GM12878 (cell line): Measurements from ENCODE around the gene ABCA4. TPM values are rescaled to one million over a fixed set of nuclear protein-coding genes. Genes with fewer than 3 reads are reported as not detected.

Source experiments
- ATAC-seq: fragments of 200-7000 bp; cut with Tn5 transposase; 3 replicates; pipeline ENCODE4 v1.9.1; 2020; ENCODE audit warnings: mild to moderate bottlenecking, moderate library complexity
- BruUV-seq: library from RNA; stranded (reverse); fragments of 400-500 nt; replicated peaks from 2 replicates; lab custom pipeline; 2021; lab: Mats Ljungman, UMichigan
- CTCF ChIA-PET: fragments of 300-600 bp; sonication (Branson Sonifier 250); formaldehyde crosslinking; extraction: SDS; loops from one replicate; lab custom pipeline; 2021; ENCODE audit warnings: inconsistent platforms; lab: Yijun Ruan, JAX
- POLR2A ChIA-PET: fragments of 350-600 bp; formaldehyde crosslinking; extraction: SDS; loops from one replicate; lab custom pipeline; 2021; ENCODE audit warnings: inconsistent platforms; lab: Charles Lee
- RAD21 ChIA-PET: fragments of 300-600 bp; sonication (Branson Sonifier 250); formaldehyde crosslinking; loops from one replicate; lab custom pipeline; 2023; ENCODE audit warnings: antibody characterized with exemption; ENCODE audit not compliant: unreplicated experiment; lab: Charles Lee
- SMC1A ChIA-PET: fragments of 300-600 bp; sonication (Branson Sonifier 250); formaldehyde crosslinking; loops from one replicate; lab custom pipeline; 2023; ENCODE audit not compliant: unreplicated experiment, uncharacterized antibody; lab: Charles Lee
- DNase-seq: peaks from one replicate; pipeline ENCODE4 v3.0.0-alpha.2; 2011; ENCODE audit warnings: low read depth, low spot score
- FAIRE-seq: peaks from 3 replicates; lab custom pipeline; 2011; peaks lifted over from hg19 to GRCh38; lab: Jason Lieb, UNC
- H2AFZ ChIP-seq: 2 replicates; pipeline ENCODE4 v1.6.0; 2011; ENCODE audit warnings: low read depth, low read length, control low read depth; ENCODE audit not compliant: control insufficient read depth
- H3K27ac ChIP-seq: 2 replicates; pipeline ENCODE4 v1.5.1; 2011; ENCODE audit warnings: control low read depth; ENCODE audit not compliant: control insufficient read depth, insufficient read depth
- H3K27me3 ChIP-seq, 2 experiments: replicated peaks in 1 of 2; 2 replicates each; pipeline versions ENCODE4 v1.6.0 to v1.6.1; 2011; ENCODE audit warnings: low read length in 1 of 2; ENCODE audit not compliant: control insufficient read depth in 2 of 2, insufficient read depth in 2 of 2
- H3K36me3 ChIP-seq, 2 experiments: 2 replicates each; pipeline ENCODE4 v1.5.1; 2011; ENCODE audit warnings: low read length in 1 of 2; ENCODE audit not compliant: control insufficient read depth in 2 of 2, insufficient read depth in 2 of 2
- H3K4me1 ChIP-seq: 2 replicates; pipeline ENCODE4 v1.6.1; 2011; ENCODE audit warnings: mild to moderate bottlenecking, low read length, moderate library complexity, mixed read lengths; ENCODE audit not compliant: control insufficient read depth, insufficient read depth
- H3K4me2 ChIP-seq: 2 replicates; pipeline ENCODE4 v1.6.0; 2011; ENCODE audit warnings: control low read depth; ENCODE audit not compliant: control insufficient read depth, insufficient read depth
- H3K4me3 ChIP-seq: fragments of 200-600 bp; sonication (generic); 2 replicates; pipeline ENCODE4 v1.5.1; 2016
- H3K79me2 ChIP-seq: 2 replicates; pipeline ENCODE4 v1.6.0; 2011; ENCODE audit warnings: low read length; ENCODE audit not compliant: control insufficient read depth, insufficient read depth
- H3K9ac ChIP-seq: 2 replicates; pipeline ENCODE4 v1.8.0; 2011; ENCODE audit warnings: low read length, control low read depth, mixed read lengths; ENCODE audit not compliant: control insufficient read depth, insufficient read depth
- H3K9me3 ChIP-seq: replicated peaks from 3 replicates; pipeline ENCODE4 v1.5.1; 2011; ENCODE audit warnings: mild to moderate bottlenecking, low read length; ENCODE audit not compliant: control insufficient read depth, insufficient read depth
- H4K20me1 ChIP-seq: 2 replicates; pipeline ENCODE4 v1.6.0; 2011; ENCODE audit not compliant: control insufficient read depth, insufficient read depth
- ATF2 ChIP-seq: IDR thresholded peaks from 2 replicates; pipeline ENCODE4 v1.6.1; 2012; ENCODE audit warnings: low read length, inconsistent platforms
- CHD1 ChIP-seq: IDR thresholded peaks from 2 replicates; pipeline ENCODE4 v1.6.1; 2012; ENCODE audit warnings: low read depth, low read length, improper control_type of control experiment
- E2F8 ChIP-seq: fragments of 450-650 bp; IDR thresholded peaks from 2 replicates; pipeline ENCODE4 v1.6.1; 2018; ENCODE audit warnings: mild to moderate bottlenecking, low read depth, moderate library complexity; ENCODE audit not compliant: partially characterized antibody
- EGR1 ChIP-seq, 2 experiments: IDR thresholded peaks; 1 replicate in 1 of 2; 2 replicates in 1 of 2; pipeline ENCODE4 v1.6.1; 2011 to 2012; ENCODE audit warnings: low read depth in 2 of 2, low read length in 2 of 2, borderline replicate concordance in 1 of 2, mild to moderate bottlenecking in 1 of 2, moderate library complexity in 1 of 2
- ELK1 ChIP-seq: IDR thresholded peaks from 2 replicates; pipeline ENCODE4 v1.6.1; 2012; ENCODE audit warnings: low read depth, low read length, improper control_type of control experiment
- ETV6 ChIP-seq, 2 experiments: fragments of 450-650 bp in 1 of 2; IDR thresholded peaks in 1 of 2; conservative IDR thresholded peaks in 1 of 2; 2 replicates each; pipeline ENCODE4 v1.6.1; 2014; ENCODE audit warnings: antibody characterized with exemption in 1 of 2, borderline replicate concordance in 1 of 2, low read depth in 1 of 2, mild to moderate bottlenecking in 1 of 2, moderate library complexity in 1 of 2
- FOS ChIP-seq: IDR thresholded peaks from 3 replicates; pipeline ENCODE4 v1.6.1; 2011; ENCODE audit warnings: borderline replicate concordance; ENCODE audit not compliant: insufficient read length; ENCODE audit errors: extremely low read depth
- IKZF2 ChIP-seq, 2 experiments: fragments of 450-650 bp; IDR thresholded peaks; 2 replicates each; pipeline ENCODE4 v1.6.1; 2017; ENCODE audit warnings: mild to moderate bottlenecking in 2 of 2, moderate library complexity in 2 of 2
- JUNB ChIP-seq: IDR thresholded peaks from 2 replicates; pipeline ENCODE4 v1.6.1; 2016; ENCODE audit warnings: antibody characterized with exemption, mild to moderate bottlenecking
- KAT2A ChIP-seq: conservative IDR thresholded peaks from 2 replicates; pipeline ENCODE4 v1.6.1; 2011; ENCODE audit warnings: low read depth, low read length; ENCODE audit not compliant: control insufficient read depth
- MTA3 ChIP-seq: IDR thresholded peaks from 2 replicates; pipeline ENCODE4 v1.6.1; 2012; ENCODE audit warnings: low read length, inconsistent platforms, borderline replicate concordance
- NBN ChIP-seq: fragments of 450-650 bp; IDR thresholded peaks from 2 replicates; pipeline ENCODE4 v1.6.1; 2016
- PKNOX1 ChIP-seq: fragments of 450-650 bp; IDR thresholded peaks from 2 replicates; pipeline ENCODE4 v1.6.1; 2016; ENCODE audit warnings: mild to moderate bottlenecking
- RCOR1 ChIP-seq: conservative IDR thresholded peaks from 2 replicates; pipeline ENCODE4 v1.6.1; 2012; ENCODE audit warnings: low read depth, low read length, improper control_type of control experiment
- SIX5 ChIP-seq: IDR thresholded peaks from 2 replicates; pipeline ENCODE4 v1.6.1; 2011; ENCODE audit warnings: mild to moderate bottlenecking, low read depth, low read length, moderate library complexity; ENCODE audit not compliant: severe bottlenecking
- SMC3 ChIP-seq: IDR thresholded peaks from 2 replicates; pipeline ENCODE4 v1.6.1; 2011; ENCODE audit warnings: low read length, improper control_type of control experiment, borderline replicate concordance
- SPI1 ChIP-seq: IDR thresholded peaks from 2 replicates; pipeline ENCODE4 v1.6.1; 2011; ENCODE audit warnings: low read depth, mild to moderate bottlenecking, low read length, moderate library complexity, borderline replicate concordance; ENCODE audit not compliant: insufficient read depth
- SREBF2 ChIP-seq: IDR thresholded peaks from 2 replicates; pipeline ENCODE4 v1.6.1; 2012; ENCODE audit warnings: mild to moderate bottlenecking, low read length
- ZNF384 ChIP-seq: IDR thresholded peaks from 2 replicates; pipeline ENCODE4 v1.6.1; 2012; ENCODE audit warnings: low read depth, mild to moderate bottlenecking, low read length, improper control_type of control experiment, borderline replicate concordance
- WGBS: methylation state at CpG from one replicate; pipeline ENCODE4 v1.1.6; 2016; ENCODE audit warnings: low lambda C conversion rate; ENCODE audit not compliant: insufficient replicate concordance, insufficient coverage; ENCODE audit errors: missing lambda C conversion rate; 5-methylcytosine and 5-hydroxymethylcytosine counted together
- in situ Hi-C: fragments of 300-500 bp; cut with MboI; formaldehyde crosslinking; loops from 9 replicates; pipeline ENCODE4 v1.14.3; 2018; ENCODE audit warnings: mixed read lengths
- intact Hi-C: fragments of 100-400 bp; cut with micrococcal nuclease; formaldehyde crosslinking; loops from one replicate; pipeline ENCODE4 v1.14.2; 2022; ENCODE audit not compliant: unreplicated experiment
- polyA plus RNA-seq, 11 experiments: library from polyadenylated mRNA; depleted of rRNA in 4 of 11; unstranded in 6 of 11; stranded (reverse) in 5 of 11; fragments of >200 nt; fragmentation: Nextera tagmentation in 4 of 11; fragmentation: Illumina TruSeq in 1 of 11; extraction: Ambion mirVana in 4 of 11; extraction: Trizol in 1 of 11; gene quantifications; 1 replicate in 1 of 11; 2 replicates in 10 of 11; pipeline versions ENCODE4 v1.2.1 to v1.2.3, GENCODE V29; 2011 to 2016; ENCODE audit warnings: inconsistent platforms in 2 of 11, missing spikeins in 2 of 11, low read depth in 1 of 11
- total RNA-seq, 4 experiments: library from RNA; depleted of rRNA in 3 of 4; stranded (reverse); fragments of >200 nt in 3 of 4; fragmentation: Illumina TruSeq in 1 of 4; extraction: Trizol in 1 of 4; gene quantifications; 2 replicates each; pipeline versions ENCODE4 v1.2.1 to v1.2.3, GENCODE V29; 2013 to 2021

ABCA4 gene
- total and polyA plus RNA-seq, 10 of the 15 experiments (the other 5 are each of a cell fraction or from before 2014, with no cell fraction given), result 0.03 to 0.28 (median 0.11) TPM; not detected in 3

GRCh38 chr1:94154989-94155388 lies 34.0 kb upstream of the ABCA4 start:
- Histone ChIP-seq H2AFZ (no peak overlapping the region), H3K9ac (no peak overlapping the region), H3K27me3 (no peaks in the 10 kb centered on the region), H3K4me1 (no peaks in the 10 kb centered on the region), H4K20me1 (no peaks in the 10 kb centered on the region), H3K27ac (no peak overlapping the region), H3K9me3 (no peaks in the 10 kb centered on the region), H3K36me3 (no peaks in the 10 kb centered on the region), H3K79me2 (no peaks in the 10 kb centered on the region), H3K4me2 (no peak overlapping the region), H3K4me3 (no peak overlapping the region)
- ChIA-PET SMC1A (interaction anchor here (0.6 to 0.7 kb wide), 2 partner anchors 13 to 98 kb away, joined by 3 read pairs; no protein-coding TSS in a partner anchor), POLR2A (no interaction called here), CTCF (interaction anchor here (1.1 to 1.2 kb wide), 2 partner anchors 11 to 129 kb away, joined by 3 read pairs; no protein-coding TSS in a partner anchor), RAD21 (no interaction called here)
- no TSS peak for BruUV-seq
- no peak for TF ChIP-seq CHD1
- TF ChIP-seq SMC3, result no peak
- TF ChIP-seq ZNF384, result no peak
- TF ChIP-seq ATF2, result no peak
- no peak for TF ChIP-seq ETV6 (conservative IDR thresholded peaks at IDR 0.05 in 1 of 2, IDR thresholded peaks at IDR 0.05 in 1 of 2; ENCODE audit: borderline replicate concordance in 1 of 2, low read depth in 1 of 2)
- TF ChIP-seq SIX5, result no peak
- TF ChIP-seq FOS, result no peak
- TF ChIP-seq PKNOX1, result no peak
- no peak for TF ChIP-seq KAT2A
- no peak for TF ChIP-seq RCOR1
- TF ChIP-seq NBN, result no peak
- TF ChIP-seq MTA3, result no peak
- TF ChIP-seq JUNB, result no peak
- TF ChIP-seq SREBF2, result no peak
- no peak for TF ChIP-seq ELK1
- TF ChIP-seq E2F8, result no peak
- TF ChIP-seq SPI1, result no peak
- no peak for TF ChIP-seq IKZF2 (IDR thresholded peaks at IDR 0.05)
- no peak for TF ChIP-seq EGR1 (IDR thresholded peaks at IDR 0.05; ENCODE audit: borderline replicate concordance in 1 of 2, low read depth in 2 of 2, low read length in 2 of 2)
- 0% methylated on average over 1 of the region's 1 CpG for WGBS
- FAIRE-seq (no peak), DNase-seq (no peak), ATAC-seq (no peak)
- in situ Hi-C loops, result no loop called here
- intact Hi-C loops, result no loop called here
